Measurements from ENCODE around the gene URI1.

GRCh38 chr19:30062907-30063649, 121.0 kb downstream of the URI1 start:
- TF ChIP-seq CTCF (conservative IDR thresholded peaks at IDR 0.05; ENCODE audit: low read length): no peak
- TF ChIP-seq EZH2phosphoT487 (IDR thresholded peaks at IDR 0.05; ENCODE audit: borderline replicate concordance, low read depth, low read length): no peak
